Osteocyte (in vitro differentiated cells): ENCODE data around the gene DRD2. TPM values are rescaled to one million over a fixed set of nuclear protein-coding genes. Genes with fewer than 3 reads are reported as not detected.

ENCODE experiments used
- DNase-seq: peaks from one replicate; pipeline ENCODE4 v3.0.0; 2021; ENCODE audit warnings: mixed read lengths; ENCODE audit not compliant: unreplicated experiment; ENCODE audit errors: extremely low spot score
- H3K27ac Mint-ChIP-seq: one replicate; pipeline ENCODE4 v1.8.0; 2021; ENCODE audit warnings: mild to moderate bottlenecking, mixed read lengths; ENCODE audit not compliant: unreplicated experiment
- H3K27me3 Mint-ChIP-seq: one replicate; pipeline ENCODE4 v1.8.0; 2021; ENCODE audit warnings: mixed read lengths; ENCODE audit not compliant: unreplicated experiment
- H3K36me3 Mint-ChIP-seq: one replicate; pipeline ENCODE4 v1.8.0; 2021; ENCODE audit warnings: mixed read lengths; ENCODE audit not compliant: unreplicated experiment
- H3K4me1 Mint-ChIP-seq: one replicate; pipeline ENCODE4 v1.8.0; 2021; ENCODE audit warnings: mixed read lengths; ENCODE audit not compliant: unreplicated experiment
- H3K4me3 Mint-ChIP-seq: one replicate; pipeline ENCODE4 v1.8.0; 2021; ENCODE audit warnings: mild to moderate bottlenecking, moderate library complexity, mixed read lengths; ENCODE audit not compliant: unreplicated experiment
- H3K9me3 Mint-ChIP-seq: one replicate; pipeline ENCODE4 v1.8.0; 2021; ENCODE audit warnings: mixed read lengths; ENCODE audit not compliant: unreplicated experiment
- CTCF ChIP-seq: fragments of 200-600 bp; sonication (generic); IDR thresholded peaks from 2 replicates; pipeline ENCODE4 v1.5.0; 2021; ENCODE audit warnings: antibody characterized with exemption, mild to moderate bottlenecking, moderate library complexity
- total RNA-seq: library from RNA; stranded (reverse); gene quantifications from 2 replicates; pipeline ENCODE4 v1.2.1, GENCODE V29; 2021

DRD2 gene
- total RNA-seq, 1 donor from 2014 or later, result not detected

DNA sequence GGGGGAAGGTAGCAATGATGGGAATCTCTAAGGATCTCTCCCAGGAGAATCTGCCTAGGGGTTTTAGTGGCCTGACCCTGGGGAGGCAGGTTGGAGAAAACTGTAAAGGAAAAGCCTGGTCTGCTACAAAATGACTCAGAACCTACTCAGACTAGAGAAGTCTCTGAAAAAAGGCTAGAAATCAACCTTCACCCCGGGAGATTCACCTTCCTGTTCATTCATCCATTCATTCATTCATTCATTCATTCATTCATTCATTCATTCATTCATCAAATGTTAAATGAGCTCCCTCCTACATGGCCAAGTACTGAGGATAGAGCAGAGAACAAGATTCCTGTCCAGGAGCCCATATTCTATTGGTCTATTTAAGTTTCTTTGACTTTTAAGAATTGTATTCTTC is 96.5 kb downstream of the DRD2 start:
- Mint-ChIP-seq H3K36me3 (no peaks in the 10 kb centered on the region), H3K4me1 (peaks cover 4% of the 10 kb centered on the region), H3K27me3 (peaks cover 9% of the 10 kb centered on the region), H3K9me3 (no peaks in the 10 kb centered on the region), H3K4me3 (no peak overlapping the region), H3K27ac (no peak overlapping the region)
- no peak for DNase-seq
- no peak for TF ChIP-seq CTCF

- no peak for TF ChIP-seq CTCF
- Mint-ChIP-seq H3K9me3 (no peaks in the 10 kb centered on the region), H3K27me3 (peaks cover 9% of the 10 kb centered on the region), H3K4me1 (peaks cover 4% of the 10 kb centered on the region), H3K27ac (no peak overlapping the region), H3K36me3 (no peaks in the 10 kb centered on the region), H3K4me3 (no peak overlapping the region)
- no peak for DNase-seq
These were observed 97.4 kb downstream of the DRD2 start for GRCh38 chr11:113377681-113378412.

- peaks cover 4% of the 10 kb centered on the region for H3K4me1 Mint-ChIP-seq
- no peaks in the 10 kb centered on the region for H3K9me3 Mint-ChIP-seq
- no peak for DNase-seq
- no peak overlapping the region for H3K4me3 Mint-ChIP-seq
- H3K27ac Mint-ChIP-seq, result no peak overlapping the region
- no peaks in the 10 kb centered on the region for H3K36me3 Mint-ChIP-seq
- TF ChIP-seq CTCF, result no peak
- peaks cover 5% of the 10 kb centered on the region for H3K27me3 Mint-ChIP-seq
These were observed 99.0 kb downstream of the DRD2 start for GRCh38 chr11:113376156-113376555.

- no peak overlapping the region for H3K27ac Mint-ChIP-seq
- TF ChIP-seq CTCF, result no peak
- DNase-seq, result no peak
- H3K9me3 Mint-ChIP-seq, result no peaks in the 10 kb centered on the region
- no peaks in the 10 kb centered on the region for H3K36me3 Mint-ChIP-seq
- H3K4me3 Mint-ChIP-seq, result no peak overlapping the region
- H3K4me1 Mint-ChIP-seq, result peaks cover 4% of the 10 kb centered on the region
- H3K27me3 Mint-ChIP-seq, result peaks cover 5% of the 10 kb centered on the region
These were observed 99.8 kb downstream of the DRD2 start for GRCh38 chr11:113375402-113375801.

DNA sequence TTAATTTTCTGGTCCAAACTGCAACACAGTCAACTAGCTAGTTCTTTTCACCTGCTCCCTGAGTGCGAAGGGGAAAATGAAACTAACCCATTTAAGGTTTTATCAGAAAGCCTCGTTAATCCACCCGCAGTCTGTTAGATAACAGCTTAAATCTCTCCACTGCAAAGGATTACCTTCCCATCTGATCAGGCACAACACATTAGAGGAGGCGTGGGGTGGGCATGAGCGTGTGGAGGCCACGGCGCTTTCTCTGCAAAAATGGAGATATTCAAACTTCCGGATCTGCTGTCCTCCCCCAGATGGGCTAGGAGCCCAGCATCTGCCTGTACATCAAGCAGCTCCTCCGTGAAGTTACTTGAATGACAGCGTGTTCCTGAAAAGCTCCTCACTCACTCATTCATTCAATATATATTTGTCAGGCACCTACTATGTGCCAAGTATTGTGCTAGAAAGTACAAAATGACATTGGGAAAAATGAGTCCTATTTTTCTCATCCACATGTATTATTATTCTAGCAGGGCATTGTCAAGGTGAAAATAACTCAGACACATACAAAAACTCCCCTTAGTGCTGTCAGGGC is 101.1 kb downstream of the DRD2 start:
- Mint-ChIP-seq H3K27ac (no peak overlapping the region), H3K9me3 (no peaks in the 10 kb centered on the region), H3K36me3 (no peaks in the 10 kb centered on the region), H3K27me3 (peaks cover 5% of the 10 kb centered on the region), H3K4me1 (peaks cover 4% of the 10 kb centered on the region), H3K4me3 (no peak overlapping the region)
- DNase-seq, result no peak
- no peak for TF ChIP-seq CTCF
